Measurements from ENCODE around the gene VSTM2L. TPM values are rescaled to one million over a fixed set of nuclear protein-coding genes. Genes with fewer than 3 reads are reported as not detected.

VSTM2L gene
- total and polyA plus RNA-seq, 9 of the 15 experiments (the other 6 are each of a cell fraction or from before 2014, with no cell fraction given) = not detected

- TF ChIP-seq SIN3A (IDR thresholded peaks at IDR 0.05; ENCODE audit: borderline replicate concordance in 2 of 2, control insufficient read depth in 1 of 2, low read depth in 2 of 2, low read length in 2 of 2) = no peak
- no peak for TF ChIP-seq SMAD4 (CRISPR knock-in tag; conservative IDR thresholded peaks at IDR 0.05)
- TF ChIP-seq, protein P1, sequence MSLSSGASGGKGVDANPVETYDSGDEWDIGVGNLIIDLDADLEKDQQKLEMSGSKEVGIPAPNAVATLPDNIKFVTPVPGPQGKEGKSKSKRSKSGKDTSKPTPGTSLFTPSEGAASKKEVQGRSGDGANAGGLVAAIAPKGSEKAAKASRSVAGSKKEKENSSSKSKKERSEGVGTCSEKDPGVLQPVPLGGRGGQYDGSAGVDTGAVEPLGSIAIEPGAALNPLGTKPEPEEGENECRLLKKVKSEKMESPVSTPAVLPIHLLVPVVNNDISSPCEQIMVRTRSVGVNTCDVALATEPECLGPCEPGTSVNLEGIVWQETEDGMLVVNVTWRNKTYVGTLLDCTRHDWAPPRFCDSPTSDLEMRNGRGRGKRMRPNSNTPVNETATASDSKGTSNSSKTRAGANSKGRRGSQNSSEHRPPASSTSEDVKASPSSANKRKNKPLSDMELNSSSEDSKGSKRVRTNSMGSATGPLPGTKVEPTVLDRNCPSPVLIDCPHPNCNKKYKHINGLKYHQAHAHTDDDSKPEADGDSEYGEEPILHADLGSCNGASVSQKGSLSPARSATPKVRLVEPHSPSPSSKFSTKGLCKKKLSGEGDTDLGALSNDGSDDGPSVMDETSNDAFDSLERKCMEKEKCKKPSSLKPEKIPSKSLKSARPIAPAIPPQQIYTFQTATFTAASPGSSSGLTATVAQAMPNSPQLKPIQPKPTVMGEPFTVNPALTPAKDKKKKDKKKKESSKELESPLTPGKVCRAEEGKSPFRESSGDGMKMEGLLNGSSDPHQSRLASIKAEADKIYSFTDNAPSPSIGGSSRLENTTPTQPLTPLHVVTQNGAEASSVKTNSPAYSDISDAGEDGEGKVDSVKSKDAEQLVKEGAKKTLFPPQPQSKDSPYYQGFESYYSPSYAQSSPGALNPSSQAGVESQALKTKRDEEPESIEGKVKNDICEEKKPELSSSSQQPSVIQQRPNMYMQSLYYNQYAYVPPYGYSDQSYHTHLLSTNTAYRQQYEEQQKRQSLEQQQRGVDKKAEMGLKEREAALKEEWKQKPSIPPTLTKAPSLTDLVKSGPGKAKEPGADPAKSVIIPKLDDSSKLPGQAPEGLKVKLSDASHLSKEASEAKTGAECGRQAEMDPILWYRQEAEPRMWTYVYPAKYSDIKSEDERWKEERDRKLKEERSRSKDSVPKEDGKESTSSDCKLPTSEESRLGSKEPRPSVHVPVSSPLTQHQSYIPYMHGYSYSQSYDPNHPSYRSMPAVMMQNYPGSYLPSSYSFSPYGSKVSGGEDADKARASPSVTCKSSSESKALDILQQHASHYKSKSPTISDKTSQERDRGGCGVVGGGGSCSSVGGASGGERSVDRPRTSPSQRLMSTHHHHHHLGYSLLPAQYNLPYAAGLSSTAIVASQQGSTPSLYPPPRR (CRISPR knock-in tag; IDR thresholded peaks at IDR 0.05; ENCODE audit: borderline replicate concordance) = no peak
- no peak for TF ChIP-seq NFRKB (IDR thresholded peaks at IDR 0.05; ENCODE audit: low read depth)
- no peak for TF ChIP-seq ZNF764 (CRISPR knock-in tag; IDR thresholded peaks at IDR 0.05; ENCODE audit: low read depth)
- no peak for TF ChIP-seq U2AF1 (optimal IDR thresholded peaks at IDR 0.05; ENCODE audit: low read depth, low read length)
- no peak for TF ChIP-seq NR2F6 (CRISPR knock-in tag; IDR thresholded peaks at IDR 0.05)
Observed at GRCh38 chr20:37863289-37863688, 39.6 kb upstream of the VSTM2L start (continued).

Data from K562 (cell line).